DMS53 treated with DMSO at 0.1 percent for 48 hours (cell line): ENCODE measurements around the gene KIF3C.
"Not testable (repeated sequence)": the region's sequence is repeated elsewhere in the genome, so short reads cannot be mapped to it uniquely, and the experiment has no call there.

Experiments
- DNase-seq: peaks from one replicate; lab custom pipeline; 2025; ENCODE audit not compliant: unreplicated experiment; lab: John Stamatoyannopoulos, UW

Gene KIF3C

DNA sequence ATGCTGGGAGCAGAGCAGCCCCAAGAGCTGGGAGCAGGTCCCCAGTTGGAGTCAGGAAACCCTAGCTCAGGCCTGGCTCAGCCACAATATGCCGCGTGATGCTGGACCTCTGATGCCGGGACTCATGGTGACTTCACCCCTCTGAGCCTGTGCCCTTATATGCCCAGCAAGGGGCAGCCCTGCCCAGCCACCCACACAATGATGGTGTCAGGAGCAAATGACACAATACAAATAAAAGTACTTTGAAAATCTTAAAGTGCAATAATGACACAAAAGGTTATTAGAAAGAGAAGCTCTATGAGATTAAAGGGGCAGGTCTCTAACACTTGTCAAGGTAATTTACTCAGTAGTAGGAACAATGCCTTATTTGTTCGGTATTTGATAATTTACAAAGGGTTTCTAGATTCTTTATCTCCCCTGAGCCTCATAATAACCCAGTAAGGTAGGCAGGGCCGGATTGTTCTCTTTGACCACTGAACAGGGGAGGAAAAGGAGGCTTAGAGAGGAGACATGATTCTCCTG is 18.3 kb upstream of the KIF3C start:
- no peak for DNase-seq

DNA sequence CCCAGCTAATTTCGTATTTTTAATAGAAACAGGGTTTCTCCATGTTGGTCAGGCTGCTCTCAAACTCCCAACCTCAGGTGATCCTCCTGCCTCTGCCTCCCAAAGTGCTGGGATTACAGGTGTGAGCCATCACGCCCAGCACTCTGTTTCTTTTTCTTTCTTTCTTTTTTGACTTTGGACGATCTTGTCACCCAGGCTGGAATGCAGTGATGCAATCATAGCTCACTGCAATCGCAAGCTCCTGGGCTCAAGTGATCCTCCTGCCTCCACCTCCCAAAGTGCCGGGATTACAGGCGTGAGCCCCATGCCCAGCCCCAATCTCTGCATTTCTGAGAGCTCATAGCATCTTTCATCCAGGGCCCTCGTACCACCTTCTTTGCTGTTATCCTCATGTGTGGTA is 17.1 kb upstream of the KIF3C start:
- DNase-seq: not testable (repeated sequence)

DNA sequence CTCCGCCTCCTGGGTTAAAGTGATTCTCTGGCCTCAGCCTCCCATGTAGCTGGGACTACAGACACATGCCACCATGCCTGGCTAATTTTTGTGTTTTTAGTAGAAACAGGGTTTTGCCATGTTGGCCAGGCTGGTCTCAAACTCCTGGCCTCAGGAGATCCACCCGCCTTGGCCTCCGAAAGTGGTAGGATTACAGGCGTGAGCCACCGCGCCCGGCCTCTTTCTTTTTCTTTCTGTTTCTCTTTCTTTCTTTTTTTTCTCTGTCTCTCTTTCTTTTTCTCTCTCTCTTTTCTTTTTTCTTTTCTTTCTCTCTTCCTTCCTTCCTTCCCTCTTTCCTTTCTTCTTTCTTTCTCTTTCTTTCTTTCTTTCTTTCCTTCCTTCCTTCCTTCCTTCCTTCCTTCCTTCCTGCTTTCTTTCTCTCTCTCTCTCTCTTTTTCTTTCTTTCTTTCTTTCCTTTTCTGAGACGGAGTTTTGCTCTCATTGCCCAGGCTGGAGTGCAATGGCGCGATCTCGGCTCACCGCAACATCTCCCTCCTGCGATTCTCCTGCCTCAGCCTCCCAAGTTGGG is 16.6 kb upstream of the KIF3C start:
- not testable (repeated sequence) for DNase-seq

DNA sequence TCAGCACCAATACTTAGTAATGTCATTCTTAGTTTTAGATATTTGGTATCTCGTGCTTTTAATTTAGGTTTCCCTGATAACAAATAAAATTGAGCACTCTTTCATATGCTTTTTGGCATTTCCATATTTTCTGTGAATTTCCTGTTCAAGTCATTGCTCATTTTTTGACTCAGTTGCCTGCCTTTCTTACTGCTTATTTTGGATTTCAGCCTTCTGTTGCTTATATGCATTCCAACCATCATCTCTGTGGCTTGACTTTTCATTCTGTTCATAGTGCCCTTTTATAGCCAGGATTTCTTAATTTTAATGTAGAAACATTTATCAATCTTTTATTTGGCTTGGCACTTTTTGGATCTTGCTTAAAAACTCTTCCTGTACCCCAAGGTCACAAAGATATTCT is 14.5 kb upstream of the KIF3C start:
- DNase-seq: no peak

DNA sequence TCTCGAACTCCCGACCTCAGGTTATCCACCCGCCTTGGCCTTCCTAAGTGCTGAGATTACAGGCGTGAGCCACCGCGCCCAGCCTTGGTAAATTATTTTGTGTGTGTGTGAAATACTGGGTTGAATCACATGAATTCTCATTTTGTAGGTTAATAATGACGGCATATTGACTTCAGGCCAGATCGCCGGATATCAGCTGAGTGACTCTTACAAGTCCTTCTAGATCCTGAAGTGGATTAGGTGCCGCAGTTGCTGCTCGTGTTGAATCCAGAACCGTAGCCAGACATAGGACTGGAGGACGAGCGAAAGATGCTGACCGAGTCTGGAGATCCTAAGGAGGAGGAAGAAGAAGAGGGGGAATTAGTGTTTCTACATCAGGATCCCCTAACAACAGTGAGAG is 12.2 kb upstream of the KIF3C start:
- DNase-seq: no peak

DNA sequence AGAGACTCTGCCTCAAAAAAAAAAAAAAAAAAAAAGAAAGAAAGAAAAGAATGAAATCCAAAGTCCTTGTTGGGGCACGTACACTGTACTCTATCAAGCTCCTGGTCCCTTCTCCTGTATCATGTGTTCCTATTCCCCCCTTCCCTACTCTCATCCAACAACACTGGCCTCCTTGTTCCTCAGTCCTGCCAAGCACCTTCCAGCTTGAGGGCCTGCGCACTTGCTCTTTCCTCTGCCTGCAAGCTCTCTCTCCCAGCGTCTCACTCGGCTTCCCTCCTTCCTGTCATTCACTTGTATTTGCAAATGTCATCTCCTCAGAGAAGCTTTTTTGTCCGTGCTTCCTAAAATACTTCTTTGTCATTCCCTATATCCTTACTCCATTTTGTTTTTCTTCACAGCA is 10.8 kb upstream of the KIF3C start:
- DNase-seq: no peak

DNA sequence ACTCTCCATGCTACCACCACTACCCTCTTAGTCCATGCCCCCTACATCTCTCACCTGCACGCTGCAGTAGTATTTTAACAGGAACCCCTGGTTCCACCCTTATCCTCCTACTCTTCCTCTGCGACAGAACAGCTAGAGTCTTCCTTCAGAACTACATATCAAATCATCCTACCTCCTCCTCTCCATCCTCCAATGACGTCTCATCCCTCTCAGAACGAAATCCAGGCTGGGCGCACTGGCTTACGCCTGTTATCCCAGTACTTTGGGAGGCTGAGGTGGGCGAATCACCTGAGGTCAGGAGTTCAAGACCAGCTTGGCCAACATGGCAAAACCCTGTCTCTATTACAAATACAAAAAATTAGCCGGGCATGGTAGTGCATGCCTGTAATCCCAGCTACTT is 10.3 kb upstream of the KIF3C start:
- no peak for DNase-seq

DNA sequence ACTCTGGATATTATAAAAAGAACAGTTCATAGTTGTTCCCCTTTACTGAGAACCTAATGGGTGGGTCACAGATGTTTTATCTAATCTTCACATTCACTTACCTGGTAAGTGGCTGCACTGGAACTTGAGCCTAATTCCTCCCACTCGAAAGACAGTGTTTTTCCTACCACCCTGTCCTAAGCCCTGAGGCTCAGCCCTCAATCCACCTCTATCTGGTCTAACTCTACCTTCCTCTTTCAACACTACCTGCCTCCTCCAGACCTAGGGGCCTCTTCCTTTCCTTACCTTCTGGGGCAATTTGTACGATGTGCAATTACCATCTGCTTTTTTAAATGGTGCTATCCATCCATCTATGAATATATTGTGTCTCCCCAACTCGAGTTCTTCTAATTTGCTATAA is 9.7 kb upstream of the KIF3C start:
- DNase-seq: no peak

DNA sequence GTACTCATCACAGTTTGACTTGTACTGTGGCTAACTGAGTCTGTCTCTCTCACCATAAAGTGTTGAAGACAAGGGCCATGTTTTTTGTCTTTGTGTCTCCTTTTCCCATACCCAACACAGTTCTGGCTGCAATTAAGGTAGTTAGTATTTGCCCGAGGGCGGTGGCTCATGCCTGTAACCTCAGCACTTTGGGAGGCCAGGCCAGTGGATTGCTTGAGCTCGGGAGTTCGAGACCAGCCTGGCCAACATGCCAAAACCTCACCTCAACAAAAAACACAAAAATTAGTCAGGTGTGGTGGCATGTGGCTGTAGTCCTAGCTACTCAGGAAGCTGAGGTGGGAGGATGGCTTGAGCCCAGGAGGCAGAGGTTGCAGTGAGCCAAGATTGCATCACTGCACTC is 6.9 kb upstream of the KIF3C start:
- DNase-seq: no peak

DNA sequence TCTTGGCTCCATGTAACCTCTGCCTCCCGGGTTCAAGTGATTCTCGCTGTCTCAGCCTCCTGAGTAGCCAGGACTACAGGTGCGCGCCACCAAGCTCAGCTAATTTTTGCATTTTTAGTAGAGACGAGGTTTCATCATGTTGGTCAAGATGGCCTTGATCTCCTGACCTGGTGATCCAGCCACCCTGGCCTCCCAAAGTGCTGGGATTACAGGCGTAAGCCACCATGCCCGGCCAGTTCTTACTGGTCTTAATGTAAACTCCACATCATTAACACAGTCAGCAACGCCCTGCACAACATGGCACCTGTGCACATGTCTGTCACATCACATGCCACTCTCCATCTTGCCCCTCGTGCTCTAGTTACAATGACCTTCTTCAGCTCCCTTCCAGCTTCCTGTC is 5.8 kb upstream of the KIF3C start:
- no peak for DNase-seq

DNA sequence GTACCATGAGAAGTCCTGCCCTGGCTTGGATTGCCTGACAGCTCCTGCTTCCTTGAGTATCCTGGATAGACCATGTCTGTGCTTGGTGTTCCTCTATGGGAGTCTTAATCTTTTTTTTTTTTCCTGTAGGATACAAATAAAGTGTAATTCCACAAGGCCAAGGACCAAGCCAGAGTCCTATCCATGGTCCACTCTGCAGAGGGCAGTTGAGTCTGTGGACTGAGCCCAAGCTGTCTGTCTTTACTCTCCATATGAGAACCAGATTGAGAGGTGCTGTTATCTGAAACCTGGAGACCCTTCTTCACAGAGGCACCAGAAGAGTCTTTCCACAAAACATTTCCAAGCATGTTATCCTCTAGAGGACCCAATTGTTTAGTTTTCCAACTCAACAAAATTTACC is 1.4 kb upstream of the KIF3C start:
- DNase-seq: no peak

DNA sequence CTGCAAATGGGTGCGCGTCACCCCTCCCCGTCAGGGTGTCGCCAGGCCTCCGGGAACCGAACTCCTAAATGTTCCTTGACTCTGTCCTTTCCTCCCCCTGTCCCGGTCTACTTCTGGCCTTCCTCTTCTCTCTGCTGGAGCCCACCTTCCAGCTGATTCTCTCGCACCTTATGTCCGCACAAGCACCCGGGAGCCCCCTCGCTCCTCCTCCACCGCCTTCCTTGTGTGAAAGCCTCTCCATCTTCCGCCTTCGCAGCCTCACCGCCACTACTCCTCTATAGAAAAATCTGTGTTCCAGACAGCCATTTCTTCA is 627 bp upstream of the KIF3C start:
- no peak for DNase-seq

DNA sequence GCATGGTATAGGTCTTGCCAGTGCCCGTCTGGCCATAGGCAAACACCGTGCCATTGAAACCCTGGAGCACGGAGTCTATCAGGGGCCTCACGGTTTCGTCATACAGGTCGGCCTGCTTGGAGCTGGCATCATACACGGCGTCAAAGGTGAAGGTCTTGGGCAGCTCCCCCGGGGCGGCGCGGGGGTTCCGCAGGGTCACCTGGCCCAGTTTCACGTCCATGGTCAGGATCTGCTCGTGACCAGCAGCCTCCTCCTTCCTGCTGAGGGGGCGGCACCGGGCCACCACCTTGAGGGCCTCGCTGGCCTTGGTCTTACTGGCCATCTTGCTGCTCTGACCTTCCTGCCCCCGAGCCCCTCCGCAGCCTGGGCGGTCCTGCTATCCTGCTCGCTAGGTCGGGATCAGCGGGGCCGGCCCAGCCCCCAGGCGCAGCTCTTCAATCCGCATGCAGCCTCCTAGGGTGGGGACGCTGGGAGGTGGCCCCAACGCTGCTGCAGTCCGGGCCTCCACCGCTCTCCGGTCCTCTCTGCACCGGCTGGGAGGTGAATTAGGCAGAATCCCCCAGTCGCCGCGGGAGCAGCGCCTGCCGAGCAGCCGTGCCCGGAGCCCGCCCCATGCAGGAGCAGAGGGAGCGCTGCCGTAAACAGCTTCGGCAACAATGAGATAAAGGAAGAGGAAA is 563 bp downstream of the KIF3C start:
- DNase-seq: no peak

DNA sequence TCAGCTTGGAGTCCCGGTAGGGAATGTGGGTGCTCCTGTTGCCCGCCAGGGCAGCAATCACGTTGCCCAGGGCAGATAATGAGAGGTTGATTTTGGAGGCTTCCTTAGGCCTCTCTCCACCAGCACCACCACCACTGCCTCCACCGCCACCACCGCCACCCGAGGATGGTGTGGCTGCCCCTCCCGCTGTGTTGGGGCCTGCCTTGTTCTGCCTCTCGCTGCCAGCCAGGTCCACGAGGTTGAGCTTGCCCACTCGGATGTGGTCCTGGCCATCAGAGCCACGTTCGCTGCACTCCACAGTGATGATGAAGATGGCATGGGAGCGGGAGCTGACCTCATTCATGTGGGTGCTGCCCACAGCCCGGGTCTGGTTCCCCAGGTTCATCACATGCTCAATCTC is 1.3 kb downstream of the KIF3C start:
- DNase-seq: no peak

DNA sequence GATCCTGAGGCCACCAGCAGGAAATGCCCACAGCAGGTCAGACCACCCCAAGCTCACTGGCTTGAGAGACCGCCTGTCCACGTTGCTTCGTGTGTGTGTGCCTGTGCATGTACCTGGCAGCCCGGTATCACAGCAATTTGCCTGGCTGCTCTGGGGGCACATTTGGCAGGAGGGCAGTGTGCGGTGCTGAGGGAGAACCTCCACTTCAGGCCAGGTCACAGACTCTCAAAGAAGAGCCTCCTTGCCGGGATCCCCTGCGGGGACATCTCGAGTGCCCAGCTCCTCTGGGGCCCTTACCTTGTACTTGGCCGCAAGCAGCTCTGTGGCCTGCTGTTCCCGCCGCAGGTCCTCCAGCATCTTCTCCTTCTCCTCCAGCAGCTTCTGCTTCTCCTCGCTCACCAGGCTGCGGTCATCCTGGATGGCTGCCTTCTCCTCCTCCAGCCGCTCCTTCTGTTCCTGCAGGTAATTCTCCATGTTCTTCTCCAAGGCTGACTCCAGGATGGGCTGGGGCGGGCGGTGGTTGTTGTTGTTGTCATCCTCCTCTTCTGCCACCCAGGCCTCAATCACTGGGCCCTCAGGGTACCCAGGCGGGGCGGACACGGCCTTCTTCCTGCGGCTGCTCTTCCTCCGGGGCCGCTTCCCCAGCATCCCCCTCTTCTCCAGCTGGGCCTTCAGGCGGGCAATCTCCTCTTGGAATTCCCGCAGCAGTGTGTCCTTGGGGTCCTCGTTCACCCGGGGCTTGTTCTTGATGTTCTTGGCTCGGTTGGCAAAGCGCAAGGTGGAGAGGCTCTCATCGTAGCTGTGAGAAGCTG is 2.0 kb downstream of the KIF3C start:
- no peak for DNase-seq

DNA sequence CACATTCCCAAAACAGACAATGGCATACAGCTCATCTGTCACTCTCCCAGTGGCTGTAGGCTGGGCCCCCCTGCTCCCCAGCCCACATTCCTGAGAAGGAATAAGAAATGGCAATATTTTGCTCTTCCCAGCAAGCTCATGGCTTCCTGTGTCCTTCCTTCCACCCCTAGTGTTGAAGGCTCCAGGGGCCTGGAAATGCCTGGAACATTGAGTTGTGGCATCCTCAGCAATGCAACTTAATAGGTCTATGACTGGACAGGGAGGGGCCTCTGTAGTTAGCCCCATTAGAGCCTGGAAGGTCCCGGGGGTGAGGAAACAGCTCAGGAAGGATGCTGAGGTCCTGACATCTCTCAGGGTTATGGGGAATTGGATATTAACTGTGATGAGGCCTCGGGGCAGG is 3.3 kb downstream of the KIF3C start:
- no peak for DNase-seq

DNA sequence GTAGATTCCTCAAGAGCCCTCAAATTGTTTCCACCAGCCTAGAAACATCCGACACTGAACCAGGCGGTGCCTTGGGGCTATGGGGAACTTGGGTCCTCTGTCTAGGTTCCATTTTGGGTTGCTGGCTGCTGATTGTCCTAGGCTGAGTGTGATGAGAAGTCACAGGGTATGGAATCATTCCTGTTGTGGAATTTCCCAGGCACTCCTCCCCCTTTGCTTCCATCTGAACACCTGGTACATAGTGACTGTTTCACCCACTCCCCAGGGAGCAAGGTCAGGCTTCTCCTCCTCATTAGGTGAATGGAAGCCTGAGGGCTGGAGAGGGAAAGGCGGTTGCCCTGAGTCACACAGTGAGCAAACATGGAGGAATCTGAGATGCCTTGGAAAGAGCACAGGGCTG is 4.5 kb downstream of the KIF3C start:
- DNase-seq: no peak

DNA sequence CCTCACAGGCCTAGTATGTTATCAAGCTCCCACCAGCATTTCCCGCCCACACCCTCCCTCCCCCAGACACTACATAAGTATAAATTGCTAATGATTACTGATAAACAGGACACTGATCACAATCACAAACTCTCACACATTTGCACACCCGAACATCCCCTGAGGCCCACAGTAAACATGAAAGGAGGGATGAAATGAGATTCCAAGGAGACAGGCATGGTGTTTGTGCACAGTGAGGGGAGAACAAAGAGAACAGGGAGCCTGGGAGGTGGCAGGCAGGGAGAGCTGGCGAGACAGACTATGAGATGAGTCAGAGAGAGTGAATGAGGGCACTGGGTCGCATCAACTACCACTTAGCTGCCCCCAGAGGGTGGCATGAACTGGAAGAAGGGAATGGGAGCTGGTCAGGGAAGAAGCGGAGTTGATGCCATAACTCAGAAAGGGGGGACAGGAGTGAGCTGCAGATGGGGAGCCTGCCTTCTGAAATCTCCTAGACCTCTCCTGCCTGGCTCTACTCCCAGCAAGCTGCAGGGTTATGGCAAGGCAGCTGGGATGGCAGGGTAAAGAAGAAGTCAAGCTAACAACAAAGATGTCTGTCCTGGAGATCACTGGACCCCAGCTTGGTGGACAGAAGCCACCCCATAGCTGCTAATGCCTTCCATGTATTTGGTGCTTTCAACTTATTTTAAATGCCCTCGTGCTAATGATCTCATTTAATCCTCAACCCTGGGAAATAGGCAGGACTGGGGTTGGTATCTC is 5.1 kb downstream of the KIF3C start:
- DNase-seq: no peak

DNA sequence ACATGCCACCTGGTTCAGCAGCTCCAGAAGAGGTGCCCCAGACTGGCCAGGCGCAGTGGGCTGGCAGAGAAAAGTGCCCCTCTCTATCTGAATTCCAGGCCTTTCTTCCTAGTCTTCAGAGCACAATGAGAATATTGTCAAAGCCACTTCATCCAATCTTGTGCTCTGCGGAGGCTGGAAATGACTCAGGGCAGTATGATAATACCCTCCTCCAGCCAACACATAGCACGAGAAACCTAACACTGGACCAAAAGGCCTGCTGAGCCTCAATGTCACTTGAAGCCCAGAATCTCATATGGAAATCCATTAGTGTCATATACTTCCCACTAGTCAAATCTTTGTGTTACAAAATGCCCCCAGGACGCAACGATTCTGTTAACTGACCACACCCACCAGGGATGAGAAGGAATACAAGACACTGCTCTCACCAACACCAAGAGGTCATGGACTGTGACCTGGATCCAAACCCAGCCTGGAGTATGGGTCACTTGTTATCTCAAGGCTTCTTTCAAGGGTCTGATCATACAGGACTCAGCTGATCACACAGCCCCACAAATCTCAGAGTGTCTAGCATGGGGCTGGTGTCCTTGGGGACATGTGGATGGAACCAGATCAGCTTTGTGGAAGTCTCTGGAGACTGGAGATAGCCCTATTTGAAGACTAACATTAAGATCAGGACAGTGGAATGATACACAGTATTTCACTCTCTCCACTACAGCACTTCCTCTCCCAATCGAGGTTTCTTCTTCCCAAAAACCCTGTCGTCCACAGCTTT is 10.1 kb downstream of the KIF3C start:
- DNase-seq: no peak

DNA sequence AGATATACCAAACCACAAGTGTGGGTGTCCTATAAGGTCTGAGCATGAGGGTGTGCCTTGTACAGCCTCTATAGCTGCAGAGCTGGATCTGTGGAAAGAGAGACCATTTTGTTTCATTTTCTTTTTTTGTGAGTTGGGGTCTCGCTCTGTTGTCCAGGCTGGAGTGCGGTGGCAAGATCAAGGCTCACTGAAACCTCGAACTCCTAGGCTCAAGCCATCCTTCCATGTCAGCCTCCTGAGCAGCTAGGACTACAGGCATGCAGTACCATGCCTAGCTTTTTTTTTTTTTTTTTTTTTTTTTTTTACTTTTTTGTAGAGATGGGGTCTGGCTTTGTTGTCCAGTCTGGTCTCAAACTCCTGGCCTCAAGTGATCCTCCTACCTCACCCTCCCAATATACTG is 10.7 kb downstream of the KIF3C start:
- no peak for DNase-seq
